Breast epithelium (tissue), 3 donors: ENCODE results near the gene SKA2.

Source experiments
- CTCF ChIP-seq, 3 donors: fragments of 450-650 bp; IDR thresholded peaks; one replicate each; pipeline ENCODE4 v1.5.1; 2016 to 2017; ENCODE audit warnings: antibody characterized with exemption in 3 of 3, mild to moderate bottlenecking in 3 of 3, moderate library complexity in 3 of 3
- POLR2A ChIP-seq: fragments of 450-650 bp; IDR thresholded peaks from one replicate; pipeline ENCODE4 v1.6.1; 2016; ENCODE audit warnings: antibody characterized with exemption, mild to moderate bottlenecking, moderate library complexity

GRCh38 chr17:59074494-59074893 lies 80.5 kb downstream of the SKA2 start:
- TF ChIP-seq CTCF (IDR thresholded peaks at IDR 0.05), result no peak
- no peak for TF ChIP-seq POLR2A
